Smooth muscle cell of the brain vasculature (primary cell): ENCODE measurements around the gene FAM184A.
"Not testable (repeated sequence)": the region's sequence is repeated elsewhere in the genome, so short reads cannot be mapped to it uniquely, and the experiment has no call there.

Experiments used
- DNase-seq: peaks from one replicate; pipeline ENCODE4 v3.0.0-alpha.2; 2012; ENCODE audit warnings: low read depth, low spot score

FAM184A gene

DNA sequence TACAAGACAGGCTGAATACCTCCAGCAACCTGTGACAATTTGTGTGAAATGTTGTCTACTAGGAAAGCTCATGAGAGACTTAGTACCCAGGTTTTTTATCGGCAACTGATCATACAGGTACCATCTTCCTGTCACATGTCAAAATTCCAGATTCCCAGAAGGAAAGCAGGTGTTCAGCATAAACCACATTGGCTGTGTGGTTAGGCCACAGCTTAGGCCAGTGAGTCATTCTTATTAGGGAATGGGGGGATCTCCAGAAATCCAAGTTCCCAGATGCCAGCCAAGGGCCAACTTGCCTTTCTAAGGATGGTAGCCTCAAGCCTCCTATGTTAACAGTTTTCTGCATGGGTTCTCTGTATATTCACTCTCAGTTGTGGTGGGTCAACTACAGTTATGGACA is 65.9 kb downstream of the FAM184A start:
- no peak for DNase-seq

DNA sequence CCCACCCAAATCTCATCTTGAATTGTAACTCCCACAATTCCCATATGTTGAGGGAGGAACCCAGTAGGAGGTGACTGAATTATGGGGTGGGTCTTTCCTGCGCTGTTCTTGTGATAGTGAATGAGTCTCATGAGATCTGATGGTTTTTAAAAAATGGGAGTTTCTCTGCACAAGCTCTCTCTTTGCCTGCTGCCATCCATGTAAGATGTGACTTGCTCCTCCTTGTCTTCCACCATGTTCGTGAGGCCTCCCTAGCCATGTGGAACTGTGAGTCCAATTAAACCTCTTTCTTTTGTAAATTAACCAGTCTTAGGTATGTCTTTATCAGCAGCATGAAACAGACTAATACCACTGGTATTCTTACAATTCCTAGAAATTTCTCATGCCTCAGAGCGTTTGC is 69.2 kb downstream of the FAM184A start:
- DNase-seq = not testable (repeated sequence)

DNA sequence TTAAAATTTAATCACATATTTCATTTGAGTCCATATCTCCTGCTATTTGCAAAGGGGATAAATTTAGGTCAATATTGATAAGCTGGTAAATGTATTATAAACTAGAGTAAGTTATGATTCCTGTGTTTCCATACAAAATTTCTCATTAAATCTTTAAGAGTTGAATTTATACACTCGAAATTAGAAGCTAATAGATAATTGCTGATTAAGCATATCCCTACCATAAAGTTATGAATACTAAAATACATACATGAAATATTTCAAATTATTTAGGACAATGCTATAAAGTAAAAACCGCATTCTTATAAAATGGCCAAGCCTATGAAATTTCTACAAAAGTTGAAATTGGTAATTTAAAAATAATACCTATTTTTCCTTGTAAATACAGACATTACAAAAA is 71.5 kb downstream of the FAM184A start:
- no peak for DNase-seq

DNA sequence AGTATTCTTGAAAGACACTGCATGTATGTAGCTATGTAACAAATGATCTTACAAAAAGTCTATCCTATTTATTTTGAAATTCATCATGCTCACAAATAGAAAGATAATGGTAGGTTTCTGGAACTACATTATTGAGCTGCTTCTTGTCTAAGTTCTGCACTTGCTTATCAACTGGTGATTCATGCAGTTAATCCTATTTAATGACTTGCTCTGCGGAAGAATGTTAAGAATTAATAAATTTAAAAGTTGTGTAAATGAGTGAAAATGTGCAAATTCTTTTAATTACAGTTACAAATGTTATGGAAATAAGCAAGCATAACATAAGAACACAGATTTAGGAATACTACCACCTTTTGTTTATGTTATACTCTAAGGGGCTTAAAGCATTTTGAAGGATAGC is 76.4 kb downstream of the FAM184A start:
- no peak for DNase-seq

DNA sequence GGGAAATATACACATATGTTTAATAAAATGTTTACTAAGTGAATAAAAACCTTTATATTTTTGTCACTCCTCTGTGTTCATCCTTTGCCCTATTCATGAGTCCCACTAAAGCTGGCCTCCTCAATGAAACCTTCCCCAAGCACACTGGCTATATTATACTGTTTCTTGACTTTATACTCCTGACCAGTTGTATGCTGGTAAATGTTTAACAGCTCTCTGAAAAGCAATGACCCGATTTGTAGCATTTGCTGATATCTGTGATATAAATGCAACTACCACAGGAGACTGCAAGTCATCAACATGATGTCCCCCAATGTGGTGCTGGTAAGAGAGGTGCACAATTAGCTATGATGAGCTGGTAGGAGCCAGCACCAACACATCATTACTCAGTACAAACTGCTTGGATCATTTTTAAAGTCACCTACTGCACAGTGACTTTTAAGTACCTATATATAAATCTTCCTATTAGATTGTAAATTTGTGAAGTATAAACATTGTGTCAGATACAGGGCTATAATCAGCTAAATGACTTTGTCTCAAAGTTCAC is 78.9 kb downstream of the FAM184A start:
- no peak for DNase-seq

DNA sequence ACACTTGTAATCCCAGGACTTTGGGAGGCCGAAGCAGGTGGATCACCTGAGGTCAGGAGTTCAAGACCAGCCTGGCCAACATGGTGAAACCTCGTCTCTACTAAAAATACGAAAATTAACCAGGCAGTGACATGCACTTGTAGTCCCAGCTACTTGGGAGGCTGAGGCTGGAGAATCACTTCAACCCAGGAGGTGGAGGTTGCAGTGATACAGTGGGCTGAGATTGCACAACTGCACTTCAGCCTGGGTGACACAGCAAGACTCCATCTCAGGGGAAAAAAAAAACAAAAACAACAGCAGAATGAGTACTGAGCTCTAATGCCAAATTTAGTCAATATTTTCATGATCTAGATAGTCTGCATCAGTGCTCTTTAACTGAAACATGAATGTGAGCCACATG is 81.0 kb downstream of the FAM184A start:
- DNase-seq = not testable (repeated sequence)

DNA sequence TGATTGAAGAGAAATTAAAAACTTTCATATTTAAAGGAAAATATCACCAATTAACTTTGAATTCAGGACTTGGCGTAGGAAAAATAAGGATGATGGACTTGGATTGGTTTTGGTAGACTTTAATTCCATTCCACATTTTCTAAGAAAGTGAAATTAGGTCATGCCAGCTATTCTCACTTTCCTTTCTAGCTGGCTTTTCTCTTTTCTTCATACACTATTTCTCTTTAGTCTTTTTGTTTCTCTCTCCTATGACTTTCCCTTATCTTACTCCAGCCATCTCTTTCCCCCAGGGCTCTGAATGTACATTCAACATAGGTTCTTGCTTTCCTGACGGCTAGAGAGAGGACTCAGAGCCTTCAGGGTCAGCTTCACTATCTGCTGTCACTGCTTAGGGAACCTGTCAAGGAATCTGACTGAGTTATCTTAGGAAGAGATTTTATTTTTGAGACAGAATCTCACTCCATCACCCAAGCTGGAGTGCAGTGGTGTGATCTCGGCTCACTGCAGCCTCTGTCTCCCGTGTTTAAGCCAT is 82.1 kb downstream of the FAM184A start:
- DNase-seq = no peak

DNA sequence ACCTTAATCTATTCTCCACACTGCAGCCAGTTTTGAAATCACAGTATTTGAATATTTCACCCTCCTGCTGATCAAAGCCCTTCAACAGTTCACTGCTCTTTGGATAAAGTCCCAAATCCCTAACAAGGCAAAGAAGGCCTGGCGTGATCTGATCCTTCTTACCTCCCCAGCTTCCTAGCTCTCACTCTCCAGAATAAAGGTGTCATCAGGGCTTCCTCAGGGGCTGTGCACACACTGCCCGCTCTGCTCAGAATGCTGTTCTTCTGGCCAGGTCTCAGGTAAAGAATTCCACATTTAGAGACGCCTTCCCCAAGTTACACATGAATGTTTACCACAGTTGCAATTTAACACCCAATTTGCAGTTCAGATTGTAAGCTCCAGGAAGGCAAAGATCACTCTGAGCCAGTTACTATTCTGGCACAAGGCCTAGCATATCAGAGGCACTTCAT is 84.6 kb downstream of the FAM184A start:
- no peak for DNase-seq

DNA sequence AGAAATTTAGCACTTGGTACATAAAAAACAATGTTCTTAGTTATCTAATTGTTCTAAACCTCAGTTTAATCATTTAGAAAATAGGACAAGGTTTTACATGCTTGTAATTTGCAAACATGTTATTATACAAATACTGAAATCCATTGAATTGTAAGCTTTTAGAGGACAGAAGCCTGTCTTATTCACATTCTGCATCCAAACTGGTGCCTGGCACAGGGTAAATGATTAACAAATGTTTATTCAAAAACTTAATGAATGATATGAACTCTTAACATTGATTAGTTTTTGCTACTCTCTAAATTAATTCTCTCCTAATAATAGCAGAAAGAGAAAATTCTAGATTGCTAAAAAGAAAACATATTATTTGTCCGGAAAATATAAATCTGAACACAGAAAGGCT is 85.1 kb downstream of the FAM184A start:
- no peak for DNase-seq

DNA sequence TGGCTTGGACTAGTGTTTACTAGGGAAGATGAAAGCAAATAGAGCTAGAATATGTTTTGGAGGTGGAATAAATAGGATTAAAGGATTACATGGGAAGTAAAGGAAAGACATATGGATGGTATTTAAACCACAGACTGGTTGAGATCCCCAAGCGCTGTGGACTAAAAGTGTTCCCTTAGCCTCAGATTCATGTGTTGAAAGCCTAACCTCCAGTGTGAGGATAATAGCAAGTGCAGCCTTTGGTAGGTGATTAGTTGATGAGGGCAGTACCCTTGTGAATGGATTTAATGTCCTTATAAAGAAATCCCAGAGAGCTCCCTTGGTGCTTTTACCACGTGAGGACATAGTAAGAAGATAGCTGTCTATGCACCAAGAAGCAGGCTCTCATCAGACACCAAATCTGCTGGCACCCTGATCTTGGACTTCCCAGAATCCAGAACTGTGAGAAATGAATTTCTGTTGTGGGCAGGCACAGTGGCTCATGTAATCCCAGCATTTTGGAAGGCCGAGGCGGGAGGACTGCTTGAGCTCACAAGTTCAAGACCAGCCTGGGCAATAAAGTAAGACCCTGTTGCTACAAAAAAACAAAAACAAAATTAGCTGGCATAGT is 86.2 kb downstream of the FAM184A start:
- DNase-seq = no peak

DNA sequence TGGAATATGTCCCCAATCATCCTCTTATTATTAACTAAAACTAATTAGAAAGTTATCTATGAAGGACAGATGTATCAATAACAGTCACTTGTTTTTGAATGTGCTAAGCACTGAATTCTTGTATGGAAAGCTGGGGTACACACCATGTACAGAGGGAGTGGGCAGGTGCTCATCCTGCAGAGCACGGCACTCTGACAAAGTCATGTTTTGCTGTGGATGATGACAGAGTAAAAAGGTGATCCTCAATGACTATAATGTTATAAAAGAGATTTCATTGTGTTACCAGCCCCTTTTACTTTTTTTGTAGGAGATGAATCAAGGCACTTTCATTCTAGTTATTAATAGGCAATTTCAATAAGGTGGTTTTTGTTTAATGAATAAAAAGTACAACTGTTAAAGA is 92.2 kb downstream of the FAM184A start:
- DNase-seq = no peak

DNA sequence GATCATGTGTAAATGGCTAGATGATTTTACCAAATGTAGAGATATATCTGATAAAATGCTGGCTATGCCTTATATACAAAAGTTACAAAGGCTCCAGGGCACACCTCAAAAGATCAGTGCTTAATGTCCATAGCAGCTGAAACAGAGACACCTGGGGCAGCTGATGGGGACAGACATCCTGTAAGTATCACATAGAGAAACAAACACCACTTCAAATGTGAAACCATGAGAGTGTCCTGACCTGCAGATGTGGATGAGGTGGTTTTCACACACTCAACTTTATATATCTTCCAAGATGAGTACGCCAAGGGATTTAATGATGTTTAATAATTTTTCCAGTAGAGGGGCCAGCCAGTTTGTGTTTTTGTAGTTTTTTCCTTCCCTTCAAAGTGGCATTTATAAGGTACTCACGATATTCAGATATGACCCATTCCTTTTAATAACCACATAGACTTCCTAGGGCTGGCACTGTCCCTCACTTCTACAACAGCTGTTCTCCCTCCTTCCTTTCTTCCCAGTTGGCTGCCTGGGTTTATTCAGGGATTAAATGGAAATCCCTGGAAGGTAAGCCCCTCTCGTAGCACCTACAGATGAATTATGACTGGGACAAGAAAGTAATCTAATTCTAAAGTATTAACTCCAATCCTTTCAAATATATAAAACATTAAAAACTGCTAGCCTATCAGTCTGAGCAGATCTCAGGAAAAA is 93.2 kb downstream of the FAM184A start:
- no peak for DNase-seq

DNA sequence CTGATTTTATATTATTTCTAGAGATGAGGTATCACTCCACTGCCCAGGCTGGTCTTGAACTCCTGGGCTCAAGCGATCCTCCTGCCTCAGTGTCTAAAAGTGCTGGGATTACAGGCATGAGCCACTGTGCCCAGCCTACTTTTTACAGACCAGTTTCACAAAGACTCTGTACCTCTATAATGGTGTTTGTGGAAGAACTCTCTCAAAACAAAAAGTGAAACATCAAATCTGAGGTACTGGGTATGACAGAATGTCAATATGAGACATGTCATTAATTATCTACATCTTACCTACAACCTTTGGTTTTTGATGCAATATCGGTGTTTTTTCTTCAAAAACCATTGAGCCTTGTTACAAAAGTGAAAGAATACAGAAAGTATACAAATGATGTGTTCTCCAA is 94.1 kb downstream of the FAM184A start:
- DNase-seq = no peak

DNA sequence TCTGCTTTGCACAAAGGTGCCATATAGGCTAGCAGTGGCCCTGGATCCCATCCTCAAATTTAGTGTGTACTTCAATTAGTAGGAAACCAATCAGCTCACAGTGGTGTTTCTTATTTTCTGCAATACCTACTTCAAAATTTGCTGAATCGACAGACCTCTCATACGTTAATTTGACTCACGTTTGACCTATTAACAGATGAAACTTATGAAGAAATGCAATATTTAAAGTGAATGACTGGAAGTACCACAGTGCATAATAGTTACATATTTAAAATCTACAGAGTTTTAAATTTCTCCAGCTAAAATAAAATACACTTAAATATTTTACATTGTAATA is 95.9 kb downstream of the FAM184A start:
- DNase-seq = no peak

DNA sequence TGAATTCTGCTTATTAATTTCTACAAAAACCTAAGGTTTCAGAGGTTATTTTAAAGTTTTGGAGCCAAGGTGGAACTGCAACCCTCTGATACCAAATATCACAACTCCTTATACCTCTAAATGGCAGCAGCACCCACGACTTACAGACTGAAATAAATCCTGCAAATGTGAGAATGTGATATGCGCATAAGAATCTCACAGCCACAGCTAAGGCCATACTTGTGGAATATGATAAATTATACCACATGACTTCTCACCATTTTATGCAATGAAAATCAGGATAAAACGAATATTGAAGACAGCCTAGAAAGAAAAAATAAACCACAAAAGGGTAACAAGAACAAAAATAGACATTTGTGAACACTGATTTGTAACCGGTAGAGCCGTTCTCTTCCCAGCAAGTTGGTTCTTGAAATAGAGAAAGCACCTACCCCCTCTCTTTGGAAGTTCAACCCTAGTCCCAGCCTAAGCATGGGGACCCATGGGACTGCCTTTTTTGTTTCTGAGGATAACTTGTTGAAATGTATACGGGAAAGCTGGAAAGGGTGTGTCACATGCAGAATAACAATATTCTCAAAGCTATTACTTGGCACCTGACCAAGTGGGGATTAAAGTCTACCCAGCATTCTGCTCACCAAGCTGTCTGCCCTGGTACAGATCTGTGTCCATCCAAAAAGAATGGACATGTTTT is 96.4 kb downstream of the FAM184A start:
- no peak for DNase-seq

DNA sequence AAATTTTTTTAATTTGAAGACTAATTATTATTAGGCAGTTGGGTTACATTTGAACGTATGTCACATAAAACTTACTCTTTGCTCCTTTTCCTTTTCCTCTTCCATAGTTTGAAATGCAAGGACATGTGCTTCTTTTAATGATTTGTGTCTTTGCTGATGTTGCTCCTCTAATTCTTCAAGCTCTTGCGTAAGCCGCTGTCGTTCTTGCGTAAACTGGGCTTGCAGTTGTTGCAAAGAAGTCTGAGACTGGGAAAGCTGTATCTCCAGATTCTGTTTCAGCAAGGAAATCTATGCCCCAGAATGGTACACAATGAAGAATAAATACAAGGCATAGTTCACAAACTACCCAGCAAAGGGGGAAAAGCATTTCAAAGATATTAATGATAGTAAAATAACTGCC is 98.4 kb downstream of the FAM184A start:
- no peak for DNase-seq

DNA sequence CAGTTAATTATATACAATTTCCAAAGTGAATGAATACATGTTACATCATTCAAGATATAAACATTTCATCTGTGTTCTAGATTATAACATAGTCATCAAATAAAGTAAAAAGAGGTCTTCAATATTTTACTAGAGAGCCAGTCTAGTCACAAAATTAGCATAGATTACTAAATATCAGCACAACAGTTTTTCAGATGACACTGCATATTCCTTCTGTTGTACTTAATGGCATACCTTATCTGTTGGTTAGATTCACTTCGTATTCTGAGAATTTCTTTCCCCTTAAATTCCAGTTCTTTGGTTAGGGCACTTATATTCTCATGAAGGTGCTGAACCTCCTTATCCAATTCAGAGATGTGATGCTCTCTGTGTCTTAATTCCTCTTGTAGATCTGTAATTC is 103.7 kb downstream of the FAM184A start:
- DNase-seq = no peak

DNA sequence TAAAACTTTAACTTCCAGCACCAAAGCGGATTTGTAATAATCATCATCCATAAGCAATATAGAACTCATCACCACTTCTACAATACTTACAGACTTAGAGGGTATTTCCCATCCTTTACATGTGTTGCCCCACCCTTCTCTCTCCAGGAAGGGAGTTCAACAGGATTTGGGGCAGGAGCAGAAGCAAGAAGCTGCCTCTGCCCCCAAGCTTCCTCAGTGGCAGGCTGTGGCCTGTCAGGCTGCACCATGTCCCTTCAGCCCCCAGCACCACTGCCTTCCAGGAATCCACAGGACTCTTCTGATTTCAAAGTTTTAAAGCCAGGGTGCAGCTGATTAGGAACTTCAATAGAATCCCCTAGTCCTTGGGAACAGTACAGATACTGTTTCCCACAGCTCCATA is 106.8 kb downstream of the FAM184A start:
- no peak for DNase-seq

DNA sequence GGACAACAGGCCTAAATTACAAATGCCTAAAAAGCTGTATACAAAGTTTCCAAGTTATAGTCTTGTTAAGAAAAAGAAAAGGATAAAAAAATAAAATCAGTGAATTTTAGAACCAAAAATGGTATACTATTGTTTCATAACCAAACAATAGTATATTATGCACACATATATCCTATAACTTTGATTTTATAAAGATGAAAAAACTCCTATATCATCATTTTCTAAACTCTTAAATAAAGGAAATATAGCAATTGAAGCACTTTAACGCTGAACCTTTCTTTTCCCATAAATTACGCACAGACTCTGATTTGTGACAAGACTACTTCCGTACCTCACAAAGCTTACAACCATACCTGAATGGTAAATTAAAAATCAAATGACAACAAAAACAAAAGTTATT is 107.6 kb downstream of the FAM184A start:
- no peak for DNase-seq

DNA sequence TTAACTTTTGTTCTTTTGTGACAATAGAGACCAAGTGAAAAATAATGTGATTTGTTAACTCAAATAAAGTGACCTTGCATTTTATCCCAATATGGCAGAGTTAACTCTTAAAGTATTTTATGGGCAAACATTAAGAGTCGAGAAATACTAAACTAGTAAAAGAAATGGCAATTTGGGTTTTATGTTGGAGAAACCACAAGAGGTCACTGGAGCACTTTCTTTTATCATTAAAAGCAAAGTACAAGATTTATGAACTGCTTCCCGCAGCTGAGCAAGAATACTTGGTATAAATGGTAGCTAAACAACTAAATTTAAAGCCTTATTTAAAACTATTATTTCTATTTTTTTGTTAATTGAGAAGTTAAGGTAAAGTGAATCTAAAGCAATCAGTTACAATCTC is 110.0 kb downstream of the FAM184A start:
- DNase-seq = no peak

DNA sequence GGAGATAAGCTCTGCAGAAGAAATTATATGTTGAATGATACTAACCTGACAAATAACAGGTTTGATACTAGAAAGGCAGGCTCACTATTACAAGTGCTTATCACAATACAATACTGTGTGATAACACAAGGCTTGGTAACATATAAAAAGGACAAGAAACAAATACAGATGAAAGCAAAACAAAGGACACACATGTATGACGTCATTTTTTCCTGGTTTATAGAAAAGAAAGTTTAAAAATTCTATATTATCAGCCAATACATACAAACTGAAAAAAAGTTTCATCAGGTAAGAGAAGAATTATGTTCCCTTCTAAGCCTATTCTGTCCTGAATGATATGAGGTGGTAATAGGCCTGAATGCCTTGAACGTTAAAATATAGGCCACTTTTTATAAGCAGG is 111.2 kb downstream of the FAM184A start:
- DNase-seq = no peak

DNA sequence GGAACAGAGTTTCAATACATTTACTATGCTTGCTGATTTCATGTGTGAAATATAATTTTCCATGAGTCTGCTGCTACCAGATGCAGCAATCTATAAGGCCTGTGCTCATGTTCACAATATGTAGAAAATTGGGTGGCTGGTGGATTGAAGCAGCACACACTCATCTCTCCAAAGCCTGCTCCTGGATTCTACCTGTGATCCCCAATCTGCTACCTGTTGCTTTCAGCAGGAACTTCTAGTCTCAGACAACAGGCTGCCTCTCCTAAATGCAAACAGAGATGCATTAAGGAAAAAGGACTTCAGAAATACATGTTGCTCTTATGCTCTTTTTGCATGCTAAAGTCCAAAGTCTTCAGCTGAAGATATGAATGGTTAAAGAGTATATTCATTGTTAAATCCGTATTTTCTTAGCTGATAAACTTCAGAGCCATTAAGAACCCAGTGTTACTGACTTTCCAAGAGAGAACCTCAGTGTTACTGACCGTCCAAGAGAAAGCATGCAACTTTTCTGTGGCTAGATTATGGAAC is 112.6 kb downstream of the FAM184A start:
- DNase-seq = no peak
